OCI-LY7 (cell line): ENCODE data around the gene CACNA2D2. TPM values are rescaled to one million over a fixed set of nuclear protein-coding genes. Genes with fewer than 3 reads are reported as not detected.
A peak's percentile ranks its signal among the peaks of the same experiment; 100 is the strongest.

Experiments
- BruUV-seq: library from RNA; stranded (reverse); fragments of 400-500 nt; replicated peaks from 2 replicates; lab custom pipeline; 2021; lab: Mats Ljungman, UMichigan
- CTCF ChIA-PET: fragments of 300-600 bp; sonication (Branson Sonifier 250); formaldehyde crosslinking; loops from one replicate; lab custom pipeline; 2022; ENCODE audit warnings: antibody characterized with exemption; ENCODE audit not compliant: unreplicated experiment; lab: Charles Lee
- POLR2A ChIA-PET: fragments of 300-600 bp; sonication (Branson Sonifier 250); formaldehyde crosslinking; loops from one replicate; lab custom pipeline; 2022; ENCODE audit warnings: antibody characterized with exemption; lab: Charles Lee
- DNase-seq: peaks from one replicate; pipeline ENCODE4 v3.0.0-alpha.2; 2015; ENCODE audit warnings: low spot score
- H2AFZ ChIP-seq: fragments of 200-600 bp; sonication (generic), shearing (Covaris generic); 2 replicates; pipeline ENCODE4 v1.6.1; 2014; ENCODE audit warnings: mild to moderate bottlenecking, antibody characterized with exemption, low read length, moderate library complexity
- H3K27ac ChIP-seq: fragments of 200-600 bp; sonication (generic); 2 replicates; pipeline ENCODE4 v1.5.1; 2014; ENCODE audit warnings: mixed run types, low read depth, mild to moderate bottlenecking, moderate library complexity, low read length, inconsistent platforms; ENCODE audit not compliant: poor library complexity, severe bottlenecking
- H3K36me3 ChIP-seq: fragments of 200-600 bp; sonication (generic); 2 replicates; pipeline ENCODE4 v1.6.1; 2014; ENCODE audit warnings: mild to moderate bottlenecking, antibody characterized with exemption, low read length, moderate library complexity, mixed read lengths; ENCODE audit not compliant: insufficient read depth
- H3K4me1 ChIP-seq: fragments of 200-600 bp; sonication (generic); 2 replicates; pipeline ENCODE4 v1.5.1; 2014; ENCODE audit warnings: mild to moderate bottlenecking, low read length; ENCODE audit not compliant: insufficient read depth, poor library complexity, severe bottlenecking
- H3K4me2 ChIP-seq: fragments of 200-600 bp; sonication (generic); 2 replicates; pipeline ENCODE4 v1.6.1; 2014; ENCODE audit warnings: mild to moderate bottlenecking, low read length
- H3K4me3 ChIP-seq: fragments of 200-600 bp; sonication (generic); 2 replicates; pipeline ENCODE4 v1.5.1; 2014; ENCODE audit warnings: mild to moderate bottlenecking, low read depth, low read length; ENCODE audit not compliant: poor library complexity, severe bottlenecking
- H3K79me2 ChIP-seq: fragments of 200-600 bp; sonication (generic); 2 replicates; pipeline ENCODE4 v1.6.1; 2016; ENCODE audit warnings: low read depth, mild to moderate bottlenecking, low read length, moderate library complexity, mixed read lengths; ENCODE audit not compliant: insufficient read depth
- H3K9me2 ChIP-seq: fragments of 200-600 bp; sonication (generic); 2 replicates; pipeline ENCODE4 v1.6.1; 2016; ENCODE audit warnings: mild to moderate bottlenecking, low read length, mixed read lengths; ENCODE audit not compliant: insufficient read depth
- H3K9me3 ChIP-seq: fragments of 200-600 bp; sonication (generic); 2 replicates; pipeline ENCODE4 v1.6.1; 2014; ENCODE audit warnings: mild to moderate bottlenecking, mixed run types, low read length, mixed read lengths
- H4K20me1 ChIP-seq: fragments of 200-600 bp; sonication (generic); 2 replicates; pipeline ENCODE4 v1.6.1; 2014; ENCODE audit warnings: mild to moderate bottlenecking, antibody characterized with exemption, low read length, moderate library complexity, mixed read lengths; ENCODE audit not compliant: insufficient read depth
- EZH2phosphoT487 ChIP-seq: fragments of 200-600 bp; sonication (generic); IDR thresholded peaks from 2 replicates; pipeline ENCODE4 v1.6.1; 2018; ENCODE audit warnings: low read depth, borderline replicate concordance, mild to moderate bottlenecking, mixed run types, antibody characterized with exemption, low read length, moderate library complexity, mixed read lengths
- intact Hi-C: fragments of 100-400 bp; cut with micrococcal nuclease; formaldehyde crosslinking; loops from one replicate; pipeline ENCODE4 v1.10.0; 2022; ENCODE audit not compliant: unreplicated experiment
- total RNA-seq, 2 experiments: library from RNA; depleted of rRNA in 1 of 2; stranded (reverse); fragments of >200 nt in 1 of 2; shearing (Covaris generic) in 1 of 2; gene quantifications; 2 replicates each; pipeline ENCODE4 v1.2.3, GENCODE V29; 2014 to 2022
- TF ChIP-seq, protein P1 (sequence below): fragments of 200-600 bp; sonication (generic); conservative IDR thresholded peaks from 2 replicates; pipeline ENCODE4 v1.5.1; 2014; ENCODE audit warnings: mild to moderate bottlenecking, antibody characterized with exemption, low read length, moderate library complexity, mixed read lengths

CACNA2D2 gene
- total RNA-seq, 2 experiments from 2014 or later: 0.09 to 0.21 TPM

GRCh38 chr3:50320853-50321335, 182.5 kb downstream of the CACNA2D2 start:
- no peaks in the 10 kb centered on the region for H3K79me2 ChIP-seq
- no peaks in the 10 kb centered on the region for H3K9me2 ChIP-seq
- H3K36me3 ChIP-seq: peaks cover 20% of the 10 kb centered on the region; the same call in 1 of the 2 replicates
- peak; percentile 82 for DNase-seq
- ChIA-PET POLR2A (interaction anchor here (0.9 to 1.1 kb wide), 2 partner anchors 13 to 16 kb away, joined by 5 to 6 read pairs; no protein-coding TSS in a partner anchor), CTCF (interaction anchor here (0.6 kb wide), 1 partner anchor 28 kb away, joined by 3 read pairs; no protein-coding TSS in a partner anchor)
- peak overlapping the region; percentile 73 for H3K4me2 ChIP-seq
- TF ChIP-seq, protein P1, sequence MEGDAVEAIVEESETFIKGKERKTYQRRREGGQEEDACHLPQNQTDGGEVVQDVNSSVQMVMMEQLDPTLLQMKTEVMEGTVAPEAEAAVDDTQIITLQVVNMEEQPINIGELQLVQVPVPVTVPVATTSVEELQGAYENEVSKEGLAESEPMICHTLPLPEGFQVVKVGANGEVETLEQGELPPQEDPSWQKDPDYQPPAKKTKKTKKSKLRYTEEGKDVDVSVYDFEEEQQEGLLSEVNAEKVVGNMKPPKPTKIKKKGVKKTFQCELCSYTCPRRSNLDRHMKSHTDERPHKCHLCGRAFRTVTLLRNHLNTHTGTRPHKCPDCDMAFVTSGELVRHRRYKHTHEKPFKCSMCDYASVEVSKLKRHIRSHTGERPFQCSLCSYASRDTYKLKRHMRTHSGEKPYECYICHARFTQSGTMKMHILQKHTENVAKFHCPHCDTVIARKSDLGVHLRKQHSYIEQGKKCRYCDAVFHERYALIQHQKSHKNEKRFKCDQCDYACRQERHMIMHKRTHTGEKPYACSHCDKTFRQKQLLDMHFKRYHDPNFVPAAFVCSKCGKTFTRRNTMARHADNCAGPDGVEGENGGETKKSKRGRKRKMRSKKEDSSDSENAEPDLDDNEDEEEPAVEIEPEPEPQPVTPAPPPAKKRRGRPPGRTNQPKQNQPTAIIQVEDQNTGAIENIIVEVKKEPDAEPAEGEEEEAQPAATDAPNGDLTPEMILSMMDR: no peak
- no peak for TF ChIP-seq EZH2phosphoT487
- H4K20me1 ChIP-seq: no peaks in the 10 kb centered on the region
- peak overlapping the region; percentile 59 for H2AFZ ChIP-seq
- H3K9me3 ChIP-seq: no peaks in the 10 kb centered on the region
- peak overlapping the region; percentile 72 for H3K4me3 ChIP-seq
- BruUV-seq: no TSS peak
- H3K4me1 ChIP-seq: peaks cover 49% of the 10 kb centered on the region
- peak overlapping the region; percentile 51 for H3K27ac ChIP-seq
- intact Hi-C loops: loop anchor here (5.0 kb wide), 1 partner anchor 94 kb away; no protein-coding TSS in a partner anchor

DNA sequence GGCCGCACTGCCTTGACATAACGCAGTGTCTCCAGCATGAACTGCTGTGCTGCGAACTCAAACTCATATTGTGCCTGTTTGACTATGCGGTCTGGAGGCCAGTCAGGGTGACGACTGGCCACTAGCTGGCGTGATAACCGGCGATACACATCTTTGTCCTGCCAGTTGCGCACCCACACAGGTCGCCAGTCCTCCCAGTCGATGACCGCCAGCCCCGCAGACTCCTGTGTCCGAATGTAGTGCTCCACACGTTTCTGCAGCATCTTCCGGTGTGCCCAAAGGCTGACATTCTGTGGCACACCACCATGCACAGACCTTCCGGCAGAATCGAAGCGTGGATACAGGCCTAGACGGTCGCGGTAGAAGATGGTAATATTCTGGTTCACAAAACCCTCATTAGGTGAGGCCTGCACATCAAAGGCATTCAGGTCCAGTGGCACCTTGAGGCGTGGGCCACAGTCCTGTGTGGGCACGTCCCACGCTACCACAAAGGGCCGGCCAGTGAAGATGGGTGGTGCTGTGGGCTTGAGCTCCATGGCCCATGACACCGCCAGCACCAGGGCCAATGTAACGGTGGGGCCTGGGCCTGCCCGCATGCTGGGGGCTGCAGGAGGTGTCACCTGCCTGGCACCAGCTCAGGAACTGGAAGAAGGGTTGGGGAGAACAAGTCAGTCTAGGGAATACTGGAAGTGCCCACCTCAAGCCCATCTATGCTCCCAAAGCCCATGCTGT, 183.4 kb downstream of the CACNA2D2 start:
- no peak overlapping the region for H2AFZ ChIP-seq
- intact Hi-C loops: loop anchor here (5.0 kb wide), 1 partner anchor 93 kb away; no protein-coding TSS in a partner anchor
- H3K4me3 ChIP-seq: peak overlapping the region; percentile 72
- no peaks in the 10 kb centered on the region for H3K9me3 ChIP-seq
- ChIA-PET CTCF (interaction anchor here (0.6 kb wide), 1 partner anchor 28 kb away, joined by 3 read pairs; no protein-coding TSS in a partner anchor), POLR2A (interaction anchor here (0.9 to 1.1 kb wide), 2 partner anchors 14 to 17 kb away, joined by 5 to 6 read pairs; no protein-coding TSS in a partner anchor)
- no peaks in the 10 kb centered on the region for H3K9me2 ChIP-seq
- H3K36me3 ChIP-seq: peaks cover 15% of the 10 kb centered on the region; the same call in 1 of the 2 replicates
- no peaks in the 10 kb centered on the region for H3K79me2 ChIP-seq
- peaks cover 49% of the 10 kb centered on the region for H3K4me1 ChIP-seq
- H4K20me1 ChIP-seq: no peaks in the 10 kb centered on the region
- H3K27ac ChIP-seq: peak overlapping the region; percentile 51
- no peak for DNase-seq
- BruUV-seq: TSS peak; percentile 35
- H3K4me2 ChIP-seq: peak overlapping the region; percentile 73
- TF ChIP-seq, protein P1: no peak
- no peak for TF ChIP-seq EZH2phosphoT487
